Ureter (tissue), 1 donor: ENCODE data around the gene HHIPL2. TPM values are rescaled to one million over a fixed set of nuclear protein-coding genes. Genes with fewer than 3 reads are reported as not detected.
"Not testable (repeated sequence)": the region's sequence is repeated elsewhere in the genome, so short reads cannot be mapped to it uniquely, and the experiment has no call there.

ENCODE experiments used
- DNase-seq: peaks from one replicate; pipeline ENCODE4 v3.0.0-alpha.2; 2020; ENCODE audit warnings: low spot score
- total RNA-seq: library from RNA; stranded (reverse); gene quantifications from one replicate; pipeline ENCODE4 v1.2.4, GENCODE V29; 2023
- donor health status: DM: yes; HTN: yes; CAD: no.

Gene HHIPL2
- total RNA-seq, 1 donor from 2014 or later, result 0.62 TPM

- DNase-seq, result no peak
Observed at GRCh38 chr1:222540598-222540995, 7.3 kb downstream of the HHIPL2 start.

DNA sequence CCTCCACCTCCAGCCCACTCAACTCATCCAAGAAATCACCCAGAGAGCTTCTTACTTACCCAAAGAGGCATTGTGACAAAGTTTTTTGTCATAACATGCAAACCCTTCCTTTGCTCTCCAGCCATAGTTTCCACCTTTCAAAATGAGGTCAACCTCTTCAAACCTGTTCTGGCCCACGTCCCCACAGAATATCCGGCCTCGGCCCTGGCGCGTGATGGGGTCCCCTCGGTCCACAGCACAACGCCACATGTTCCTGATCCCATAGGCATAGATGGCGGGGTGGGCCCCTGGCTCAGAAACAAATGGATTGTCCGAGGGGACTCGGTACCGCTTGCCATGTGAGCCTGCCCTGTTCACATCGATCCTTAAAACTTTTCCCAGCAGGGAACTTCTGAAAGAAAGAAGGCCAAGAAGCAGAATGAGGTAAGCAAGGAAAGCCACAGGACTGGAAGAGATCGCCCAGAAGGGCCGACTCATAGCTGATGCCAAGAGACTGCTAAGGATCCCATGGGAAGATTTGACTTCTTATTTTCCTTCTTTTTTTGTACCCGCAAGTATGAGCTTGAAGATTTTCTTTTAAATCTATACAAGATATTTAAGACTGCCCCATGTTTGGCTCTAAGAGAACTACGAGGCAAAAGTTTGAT is 7.8 kb downstream of the HHIPL2 start:
- no peak for DNase-seq

- no peak for DNase-seq
Observed at GRCh38 chr1:222535455-222535854, 12.4 kb downstream of the HHIPL2 start.

- DNase-seq, result no peak
Observed at GRCh38 chr1:222530852-222531251, 17.1 kb downstream of the HHIPL2 start.

DNA sequence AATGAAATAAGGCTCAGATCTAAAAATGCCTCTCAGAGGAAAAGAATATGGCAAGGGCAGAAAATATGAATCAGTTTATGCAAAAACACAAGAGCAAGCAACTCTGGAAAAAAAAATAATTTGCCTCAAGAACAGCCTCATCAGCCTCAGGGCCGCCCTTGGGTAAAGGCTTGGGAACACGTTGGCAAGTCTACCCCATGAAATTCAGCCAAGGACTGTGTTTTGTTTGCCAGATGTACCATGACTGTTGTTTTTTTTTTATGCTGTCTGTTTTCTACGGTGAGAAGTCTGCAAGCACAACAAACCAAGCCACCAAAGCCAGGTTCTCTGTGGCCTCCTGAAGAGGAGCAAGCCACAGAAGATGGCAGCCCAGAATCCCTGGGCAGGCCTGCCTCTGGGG is 18.0 kb downstream of the HHIPL2 start:
- DNase-seq, result no peak

- DNase-seq, result no peak
Observed at GRCh38 chr1:222529181-222529580, 18.7 kb downstream of the HHIPL2 start.

DNA sequence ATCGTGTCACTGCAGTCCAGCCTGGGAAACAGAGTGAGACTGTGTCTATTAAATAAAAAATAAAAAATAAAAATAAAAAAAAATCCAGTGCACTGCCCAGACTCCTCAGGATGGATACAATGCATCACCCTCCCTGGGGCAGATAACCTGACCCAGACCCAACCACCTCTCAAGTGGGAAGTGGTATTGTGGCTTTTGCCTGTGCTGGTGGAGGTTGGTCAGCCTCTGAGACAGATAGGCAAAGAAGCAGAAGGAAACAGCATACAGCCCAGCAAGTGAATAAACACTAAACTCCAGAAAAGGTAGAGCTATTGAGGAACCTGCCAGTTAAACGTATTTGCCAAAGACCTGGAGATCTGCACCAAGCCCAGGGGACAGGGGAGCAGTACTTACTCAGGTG is 22.0 kb downstream of the HHIPL2 start:
- no peak for DNase-seq

DNA sequence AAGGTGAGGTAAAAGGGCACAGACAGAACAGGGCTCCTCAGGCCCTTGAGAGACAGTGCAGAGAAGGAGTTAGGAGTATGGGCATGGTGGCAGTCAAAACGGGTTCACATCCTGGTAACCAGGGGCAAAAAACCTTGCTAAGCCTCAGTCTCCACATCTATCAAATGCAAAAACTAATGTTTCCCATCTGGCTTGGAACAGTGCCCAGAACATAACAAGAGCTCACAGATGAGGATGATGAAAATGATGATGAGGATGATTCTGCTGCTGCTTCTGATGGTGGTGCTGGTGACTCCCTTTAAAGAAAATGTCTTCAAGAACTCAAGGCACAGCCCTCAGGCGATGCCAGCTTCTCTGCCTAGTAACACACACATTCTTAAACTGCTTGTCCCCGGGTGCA is 24.1 kb downstream of the HHIPL2 start:
- DNase-seq, result no peak

DNA sequence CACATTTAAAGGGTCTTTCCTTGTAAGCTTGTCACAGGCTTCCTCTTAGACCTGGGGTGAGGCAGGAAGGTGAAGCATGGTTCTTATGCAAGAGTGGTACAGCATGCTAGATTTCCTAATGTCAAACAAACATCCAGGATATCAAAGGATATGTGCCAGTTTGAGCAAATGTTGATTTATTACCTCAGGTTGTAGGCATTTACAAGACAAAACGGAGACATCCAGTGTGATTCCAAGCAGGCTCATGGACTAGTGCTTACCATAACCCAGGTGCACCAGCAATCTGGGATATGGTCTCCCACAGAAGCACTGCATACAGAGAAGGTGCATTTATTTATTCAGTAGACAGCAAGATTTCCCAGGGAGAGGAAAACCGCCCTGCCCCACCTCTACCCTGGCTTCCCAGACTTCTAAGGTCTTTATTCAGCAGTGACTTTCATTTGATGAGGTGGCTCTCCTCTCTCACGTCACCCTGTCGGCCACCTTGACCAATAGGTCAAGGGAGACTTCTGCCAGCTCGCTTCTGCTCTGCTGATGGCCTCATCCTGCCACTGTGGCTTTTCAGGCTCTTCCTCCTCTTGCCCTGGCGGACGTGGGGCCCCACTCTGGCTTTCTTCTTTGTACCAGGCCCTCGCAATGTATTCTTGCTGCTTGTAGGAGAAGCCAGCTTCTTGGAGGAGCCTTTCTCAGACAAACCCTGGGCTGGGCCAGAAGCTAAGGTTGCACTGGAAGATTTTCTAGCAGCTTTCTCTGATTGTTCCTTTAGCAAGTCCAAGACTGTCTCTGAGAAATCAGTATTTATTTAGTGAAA is 25.6 kb downstream of the HHIPL2 start:
- no peak for DNase-seq

DNA sequence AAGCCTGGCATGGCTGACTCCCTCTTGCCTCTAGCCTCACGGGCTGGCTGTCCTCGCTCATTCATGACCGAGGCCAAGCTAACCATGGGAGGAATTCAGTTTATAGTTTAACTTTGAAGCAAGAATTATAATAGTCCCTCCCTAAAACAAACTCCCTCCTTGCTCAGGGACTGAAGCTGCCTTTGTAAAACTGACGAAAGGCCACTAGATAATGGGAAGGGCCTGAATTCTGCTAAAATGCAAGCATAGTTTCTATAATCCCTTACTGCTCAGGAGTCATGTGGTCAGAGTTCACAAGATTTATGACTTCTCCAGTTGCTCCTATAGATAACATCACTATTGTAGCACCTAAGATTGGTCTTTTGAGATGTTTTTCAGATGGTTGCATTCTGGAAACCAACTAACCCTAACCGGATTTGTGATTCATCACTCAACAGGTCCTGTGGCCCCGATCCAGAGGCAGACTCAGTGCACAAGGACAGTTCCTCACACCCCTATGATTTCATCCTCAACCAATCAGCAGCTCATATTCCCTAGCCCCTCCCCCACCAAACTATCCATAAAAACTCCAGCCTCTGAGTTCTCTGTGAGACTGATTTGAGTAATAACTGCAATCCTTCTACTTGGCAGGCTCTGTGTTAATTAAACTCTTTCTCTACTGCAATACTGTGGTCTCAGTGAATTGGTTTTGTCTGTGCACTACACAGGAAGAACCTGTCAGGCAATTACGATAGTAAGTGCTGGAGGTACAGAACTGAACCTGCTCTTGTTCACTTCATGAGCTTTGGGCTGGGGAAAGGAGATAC is 26.4 kb downstream of the HHIPL2 start:
- DNase-seq, result no peak

- not testable (repeated sequence) for DNase-seq
Observed at GRCh38 chr1:222489496-222489895, 58.4 kb downstream of the HHIPL2 start.

DNA sequence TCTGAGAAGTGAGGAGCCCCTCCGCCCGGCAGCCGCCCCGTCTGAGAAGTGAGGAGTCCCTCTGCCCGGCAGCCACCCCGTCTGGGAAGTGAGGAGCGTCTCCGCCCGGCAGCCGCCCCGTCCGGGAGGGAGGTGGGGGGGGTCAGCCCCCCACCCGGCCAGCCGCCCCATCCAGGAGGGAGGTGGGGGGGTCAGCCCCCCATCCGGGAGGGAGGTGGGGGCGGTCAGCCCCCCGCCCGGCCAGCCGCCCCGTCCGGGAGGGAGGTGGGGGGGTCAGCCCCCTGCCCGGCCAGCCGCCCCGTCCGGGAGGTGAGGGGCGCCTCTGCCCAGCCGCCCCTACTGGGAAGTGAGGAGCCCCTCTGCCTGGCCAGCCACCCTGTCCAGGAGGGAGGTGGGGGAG is 60.1 kb downstream of the HHIPL2 start:
- not testable (repeated sequence) for DNase-seq

DNA sequence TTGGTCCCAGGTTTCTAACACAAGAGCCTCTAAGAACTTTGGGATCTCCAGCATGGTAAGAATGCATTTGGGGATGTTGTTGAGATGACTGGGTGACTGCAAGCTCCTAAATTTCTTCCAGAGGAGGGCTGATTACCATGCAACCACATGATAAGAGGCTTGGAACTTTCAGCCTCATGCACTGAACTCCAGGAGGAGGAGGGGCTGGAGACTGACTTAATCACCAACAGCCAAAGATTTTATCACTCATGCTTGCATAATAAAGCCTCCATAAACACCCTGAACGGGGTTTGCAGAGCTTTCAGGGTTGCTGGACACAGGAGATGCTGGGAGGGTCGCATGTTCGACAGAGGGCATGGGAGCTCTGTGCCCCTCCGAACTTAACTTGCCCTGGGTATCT is 63.9 kb downstream of the HHIPL2 start:
- DNase-seq, result not testable (repeated sequence)

- DNase-seq, result not testable (repeated sequence)
Observed at GRCh38 chr1:222479567-222479966, 68.3 kb downstream of the HHIPL2 start.

DNA sequence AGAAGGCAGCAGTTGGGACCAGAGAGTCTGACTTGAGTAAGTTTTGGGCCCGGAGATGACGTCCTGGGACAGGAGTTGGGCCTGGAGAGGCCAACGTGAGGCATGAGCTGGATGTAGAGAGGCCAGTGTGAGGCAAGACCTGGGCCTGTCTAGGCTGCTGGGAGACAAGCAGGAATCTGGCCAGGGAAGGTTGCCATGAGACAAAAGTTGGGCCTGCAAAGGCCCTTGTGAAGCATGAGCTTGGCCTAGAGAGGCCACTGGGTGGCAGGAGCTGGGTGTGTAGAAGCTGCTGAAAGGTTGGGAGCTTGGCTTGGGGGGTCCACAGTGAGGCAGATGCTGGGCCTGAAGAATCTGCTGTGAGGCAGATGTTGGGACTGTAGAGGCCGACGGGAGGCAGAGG is 71.5 kb downstream of the HHIPL2 start:
- not testable (repeated sequence) for DNase-seq

DNA sequence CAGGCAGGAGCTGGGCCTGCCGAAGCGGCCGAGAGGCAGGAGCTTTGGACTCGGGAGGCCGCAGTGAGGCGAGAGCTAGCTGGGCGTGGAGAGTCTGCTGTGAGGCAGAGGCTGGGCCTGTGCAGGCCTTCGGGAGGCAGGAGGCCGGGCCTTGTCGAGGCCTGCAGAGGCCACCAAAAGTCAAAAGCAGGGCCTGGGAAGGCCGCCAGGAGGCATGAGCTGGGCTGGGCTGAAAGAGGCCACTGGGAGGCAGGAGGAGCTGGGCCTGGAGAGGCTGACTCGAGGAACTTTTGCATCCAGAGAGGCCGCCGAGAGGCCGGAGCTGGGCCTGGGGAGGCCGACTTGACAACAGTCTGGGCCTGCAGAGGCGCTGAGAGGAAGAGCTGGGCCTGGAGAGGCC is 74.2 kb downstream of the HHIPL2 start:
- DNase-seq, result not testable (repeated sequence)

DNA sequence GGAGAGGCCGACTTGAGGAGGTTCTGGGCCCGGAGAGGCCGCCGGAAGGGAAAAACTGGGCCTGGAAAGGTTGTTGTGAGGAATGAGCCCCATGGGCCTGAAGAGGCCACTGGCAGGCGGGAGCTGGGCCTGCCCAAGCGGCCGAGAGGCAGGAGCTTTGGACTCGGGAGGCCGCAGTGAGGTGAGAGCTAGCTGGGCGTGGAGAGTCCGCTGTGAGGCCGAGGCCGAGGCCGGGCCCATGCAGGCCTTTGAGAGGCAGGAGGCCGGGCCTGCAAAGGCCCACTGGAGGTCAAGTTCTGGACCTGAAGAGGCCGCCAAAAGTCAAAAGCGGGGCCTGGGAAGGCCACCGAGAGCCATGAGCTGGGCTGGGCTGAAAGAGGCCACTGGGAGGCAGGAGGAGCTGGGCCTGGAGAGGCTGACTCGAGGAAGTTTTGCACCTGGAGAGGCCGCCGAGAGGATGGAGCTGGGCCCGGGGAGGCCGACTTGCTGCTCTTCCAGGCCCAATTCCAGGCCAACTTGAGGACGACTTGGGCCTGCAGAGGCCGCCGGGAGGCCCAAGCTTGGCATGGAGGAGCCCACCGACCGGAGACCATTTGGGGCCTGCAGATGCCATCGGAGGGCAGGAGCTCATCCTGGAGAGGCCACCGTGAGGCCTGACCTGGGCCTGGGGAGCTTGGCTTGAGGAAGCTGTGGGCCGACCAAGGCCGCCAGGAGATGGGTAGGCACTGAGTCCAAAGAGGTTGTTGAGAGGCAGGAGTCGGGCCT is 74.9 kb downstream of the HHIPL2 start:
- not testable (repeated sequence) for DNase-seq
